OCI-LY3 (cell line): ENCODE measurements around the gene GPR171.
"Not testable (repeated sequence)": the region's sequence is repeated elsewhere in the genome, so short reads cannot be mapped to it uniquely, and the experiment has no call there.

Experiments used
- H2AFZ ChIP-seq: fragments of 200-600, 300-600 bp; shearing (Covaris generic); 2 replicates; pipeline ENCODE4 v1.6.0; 2014; ENCODE audit warnings: antibody characterized with exemption, low read depth, low read length
- H3K27ac ChIP-seq: fragments of 200-600, 300-600 bp; sonication (generic); 2 replicates; pipeline ENCODE4 v1.5.1; 2014; ENCODE audit warnings: mild to moderate bottlenecking, low read length, moderate library complexity, mixed read lengths
- H3K27me3 ChIP-seq: fragments of 200-600, 300-600 bp; sonication (generic); 2 replicates; pipeline ENCODE4 v1.6.1; 2014; ENCODE audit warnings: low read depth, low read length, mixed read lengths
- H3K36me3 ChIP-seq: fragments of 200-600, 300-600 bp; sonication (generic); replicated peaks from 2 replicates; pipeline ENCODE3; 2014; ENCODE audit warnings: low read depth, low read length, mixed read lengths
- H3K4me1 ChIP-seq: fragments of 300-600, 200-600 bp; sonication (generic); 2 replicates; pipeline ENCODE4 v1.6.1; 2014; ENCODE audit warnings: low read length, mixed read lengths
- H3K4me2 ChIP-seq: fragments of 200-600, 300-600 bp; sonication (generic); 2 replicates; pipeline ENCODE4 v1.6.1; 2014; ENCODE audit warnings: low read length, mixed read lengths
- H3K4me3 ChIP-seq: fragments of 300-600, 200-600 bp; sonication (generic); 2 replicates; pipeline ENCODE4 v1.5.1; 2014; ENCODE audit warnings: antibody characterized with exemption, mild to moderate bottlenecking, low read length, moderate library complexity
- H3K79me2 ChIP-seq: fragments of 300-600, 200-600 bp; shearing (Covaris generic); 2 replicates; pipeline ENCODE4 v1.6.1; 2014; ENCODE audit warnings: mild to moderate bottlenecking, low read length, mixed read lengths
- H3K9ac ChIP-seq: fragments of 300-600, 200-600 bp; shearing (Covaris generic); 2 replicates; pipeline ENCODE4 v1.6.0; 2014; ENCODE audit warnings: mild to moderate bottlenecking, low read length, moderate library complexity
- H3K9me3 ChIP-seq: fragments of 200-600, 300-600 bp; shearing (Covaris generic); 2 replicates; pipeline ENCODE4 v1.6.1; 2014; ENCODE audit warnings: low read length, mixed read lengths; ENCODE audit not compliant: insufficient read depth
- H4K20me1 ChIP-seq: fragments of 200-600, 300-600 bp; sonication (generic); 2 replicates; pipeline ENCODE4 v1.6.1; 2016; ENCODE audit warnings: low read length, mixed read lengths; ENCODE audit not compliant: insufficient read depth
- EZH2phosphoT487 ChIP-seq: fragments of 200-600 bp; shearing (Covaris generic); IDR thresholded peaks from 2 replicates; pipeline ENCODE4 v1.6.1; 2018; ENCODE audit warnings: antibody characterized with exemption, mixed run types, low read depth
- TF ChIP-seq, protein P1 (sequence below): fragments of 200-600, 300-600 bp; sonication (generic); IDR thresholded peaks from 2 replicates; pipeline ENCODE4 v1.5.1; 2014; ENCODE audit warnings: antibody characterized with exemption, low read length, low read depth

GPR171 gene

DNA sequence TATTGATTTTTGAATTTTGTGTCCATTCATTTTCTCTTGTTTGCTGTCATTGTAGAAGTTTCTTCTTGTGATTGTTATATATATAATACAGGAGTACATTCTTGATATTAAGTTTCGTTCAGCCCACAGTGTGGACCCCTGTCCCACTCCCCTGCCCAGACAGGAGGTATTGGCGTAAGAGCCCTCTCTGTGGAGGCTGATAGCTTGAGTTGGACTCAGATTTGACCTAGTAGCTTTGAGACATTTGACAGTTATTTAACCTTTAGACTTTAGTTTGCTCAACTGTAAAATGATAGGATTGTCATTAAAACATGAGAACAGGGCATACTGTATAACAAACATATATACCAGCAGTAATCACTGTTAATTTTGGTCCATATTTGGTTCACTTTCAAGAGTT lies 27.1 kb downstream of the GPR171 start:
- Histone ChIP-seq H3K4me1 (peaks cover 15% of the 10 kb centered on the region), H3K4me3 (no peak overlapping the region), H3K9me3 (no peaks in the 10 kb centered on the region), H3K36me3 (no peaks in the 10 kb centered on the region), H4K20me1 (no peaks in the 10 kb centered on the region), H3K79me2 (no peaks in the 10 kb centered on the region), H2AFZ (no peak overlapping the region), H3K27me3 (no peaks in the 10 kb centered on the region), H3K4me2 (no peak overlapping the region), H3K9ac (no peak overlapping the region), H3K27ac (no peak overlapping the region)
- TF ChIP-seq, protein P1, sequence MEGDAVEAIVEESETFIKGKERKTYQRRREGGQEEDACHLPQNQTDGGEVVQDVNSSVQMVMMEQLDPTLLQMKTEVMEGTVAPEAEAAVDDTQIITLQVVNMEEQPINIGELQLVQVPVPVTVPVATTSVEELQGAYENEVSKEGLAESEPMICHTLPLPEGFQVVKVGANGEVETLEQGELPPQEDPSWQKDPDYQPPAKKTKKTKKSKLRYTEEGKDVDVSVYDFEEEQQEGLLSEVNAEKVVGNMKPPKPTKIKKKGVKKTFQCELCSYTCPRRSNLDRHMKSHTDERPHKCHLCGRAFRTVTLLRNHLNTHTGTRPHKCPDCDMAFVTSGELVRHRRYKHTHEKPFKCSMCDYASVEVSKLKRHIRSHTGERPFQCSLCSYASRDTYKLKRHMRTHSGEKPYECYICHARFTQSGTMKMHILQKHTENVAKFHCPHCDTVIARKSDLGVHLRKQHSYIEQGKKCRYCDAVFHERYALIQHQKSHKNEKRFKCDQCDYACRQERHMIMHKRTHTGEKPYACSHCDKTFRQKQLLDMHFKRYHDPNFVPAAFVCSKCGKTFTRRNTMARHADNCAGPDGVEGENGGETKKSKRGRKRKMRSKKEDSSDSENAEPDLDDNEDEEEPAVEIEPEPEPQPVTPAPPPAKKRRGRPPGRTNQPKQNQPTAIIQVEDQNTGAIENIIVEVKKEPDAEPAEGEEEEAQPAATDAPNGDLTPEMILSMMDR: no peak
- no peak for TF ChIP-seq EZH2phosphoT487

DNA sequence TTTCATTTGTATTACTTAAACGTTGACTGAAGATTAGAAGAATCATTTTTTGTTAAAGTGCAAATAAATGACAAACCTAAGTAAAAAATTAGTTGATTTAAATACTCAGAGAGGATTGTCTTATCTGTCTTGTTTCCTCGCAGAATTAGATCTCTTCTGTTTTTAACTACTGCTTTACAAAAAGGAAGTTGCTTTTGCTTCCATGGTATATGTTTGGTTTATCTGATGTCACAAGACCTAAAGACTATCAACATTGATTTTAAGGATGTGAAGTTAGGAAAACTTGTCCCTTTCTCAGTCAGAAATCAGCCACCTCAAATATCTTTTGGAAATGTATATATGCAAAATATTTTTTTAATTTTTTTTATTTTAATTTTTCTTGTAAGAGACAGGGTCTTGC lies 28.7 kb downstream of the GPR171 start:
- peaks cover 31% of the 10 kb centered on the region for H3K4me1 ChIP-seq
- H3K9ac ChIP-seq: no peak overlapping the region
- H3K79me2 ChIP-seq: no peaks in the 10 kb centered on the region
- no peak overlapping the region for H3K4me2 ChIP-seq
- no peak overlapping the region for H2AFZ ChIP-seq
- H3K9me3 ChIP-seq: no peaks in the 10 kb centered on the region
- no peaks in the 10 kb centered on the region for H3K36me3 ChIP-seq
- no peaks in the 10 kb centered on the region for H3K27me3 ChIP-seq
- H3K27ac ChIP-seq: no peak overlapping the region
- TF ChIP-seq, protein P1: no peak
- no peak for TF ChIP-seq EZH2phosphoT487
- no peak overlapping the region for H3K4me3 ChIP-seq
- no peaks in the 10 kb centered on the region for H4K20me1 ChIP-seq

DNA sequence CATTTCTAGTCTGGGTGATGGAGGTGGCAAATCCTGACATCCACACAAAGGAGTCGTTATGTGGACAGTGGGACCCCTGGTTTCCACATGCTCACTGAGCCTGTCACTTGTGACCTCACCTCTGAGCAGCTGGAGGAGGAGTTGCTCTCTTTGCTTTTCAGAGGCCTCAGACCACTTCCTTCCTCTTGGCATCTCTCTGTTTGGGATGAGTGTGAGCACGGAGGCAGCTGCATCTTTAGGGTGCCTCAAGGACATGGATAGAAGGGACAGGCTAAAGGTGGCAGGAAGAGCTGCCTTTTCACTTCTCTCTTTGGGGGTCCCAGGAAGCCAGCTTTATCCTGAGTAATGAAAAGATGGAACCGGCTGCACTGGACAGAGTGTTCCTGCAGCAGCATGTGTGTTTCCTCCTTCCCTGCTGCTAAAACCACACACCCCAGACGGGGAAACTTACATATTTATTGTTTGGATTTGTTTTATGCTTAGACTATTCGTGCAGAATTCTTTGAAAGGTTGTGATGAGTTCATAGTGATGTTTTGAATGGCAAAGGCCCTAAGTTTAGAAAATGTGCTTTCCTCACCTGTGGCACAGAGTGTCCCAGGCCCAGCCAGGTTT lies 31.8 kb downstream of the GPR171 start:
- peak overlapping the region; percentile 20; the same call in 1 of the 2 replicates for H3K9ac ChIP-seq
- no peaks in the 10 kb centered on the region for H3K9me3 ChIP-seq
- H3K4me1 ChIP-seq: peaks cover 42% of the 10 kb centered on the region
- peak overlapping the region; percentile 61 for H3K4me2 ChIP-seq
- no peak overlapping the region for H2AFZ ChIP-seq
- no peaks in the 10 kb centered on the region for H4K20me1 ChIP-seq
- H3K79me2 ChIP-seq: no peaks in the 10 kb centered on the region
- no peak for TF ChIP-seq EZH2phosphoT487
- TF ChIP-seq, protein P1: no peak
- H3K4me3 ChIP-seq: peak overlapping the region; percentile 3
- H3K27me3 ChIP-seq: no peaks in the 10 kb centered on the region
- H3K27ac ChIP-seq: peak overlapping the region; percentile 88
- no peaks in the 10 kb centered on the region for H3K36me3 ChIP-seq

DNA sequence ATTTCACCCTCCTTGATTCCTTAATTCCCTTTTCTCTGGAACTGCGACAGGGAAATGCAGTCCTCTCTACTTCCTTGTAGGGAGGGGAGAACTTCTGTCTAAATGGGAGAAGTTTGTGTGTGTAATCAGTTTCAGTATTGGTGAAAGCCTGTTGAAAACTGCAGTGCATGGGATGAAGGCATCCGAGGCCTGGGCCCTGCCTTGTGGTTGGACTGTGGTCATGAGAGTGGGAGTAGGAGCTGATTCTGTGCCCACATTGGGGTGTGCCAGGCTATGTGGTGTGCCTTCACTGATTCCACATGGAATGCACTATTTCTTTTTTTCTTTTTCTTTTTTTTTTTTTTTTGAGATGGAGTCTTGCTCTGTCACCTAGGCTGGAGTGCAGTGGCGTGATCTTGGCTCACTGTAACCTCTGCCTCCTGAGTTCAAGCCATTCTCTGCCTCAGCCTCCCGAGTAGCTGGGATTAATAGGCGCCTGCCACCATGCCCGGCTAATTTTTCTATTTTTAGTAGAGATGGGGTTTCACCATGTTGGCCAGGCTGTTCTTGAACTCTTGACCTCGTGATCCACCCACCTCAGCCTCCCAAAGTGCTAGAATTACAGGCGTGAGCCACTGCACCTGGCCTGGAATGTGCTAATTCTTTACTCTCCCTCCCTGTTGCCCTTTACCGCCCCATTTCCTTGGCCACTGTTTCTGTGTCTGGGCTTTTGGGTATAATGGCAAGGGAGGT lies 32.9 kb downstream of the GPR171 start:
- peak overlapping the region; percentile 21; the same call in 1 of the 2 replicates for H3K4me3 ChIP-seq
- peak overlapping the region; percentile 72 for H3K4me2 ChIP-seq

More for the DNA sequence above, 32.9 kb downstream of the GPR171 start:
- Histone ChIP-seq H3K27ac (peak overlapping the region; percentile 88), H3K9ac (peak overlapping the region; percentile 36; the same call in 1 of the 2 replicates), H3K4me1 (peaks cover 42% of the 10 kb centered on the region)
- H2AFZ ChIP-seq, H3K9me3 ChIP-seq, H4K20me1 ChIP-seq, H3K27me3 ChIP-seq, H3K79me2 ChIP-seq, H3K36me3 ChIP-seq: not testable (repeated sequence)
